Effector memory CD4-positive, alpha-beta T cell (primary cell): ENCODE data around the gene CCS.
"Not testable (repeated sequence)": the region's sequence is repeated elsewhere in the genome, so short reads cannot be mapped to it uniquely, and the experiment has no call there.

Experiments
- DNase-seq, 3 donors: peaks; one replicate each; pipeline ENCODE4 v3.0.0-alpha.2; 2020
- H3K27ac ChIP-seq: 2 replicates; pipeline ENCODE4 v1.7.0; 2013; ENCODE audit warnings: mild to moderate bottlenecking, low read length, moderate library complexity; ENCODE audit not compliant: insufficient read depth, poor library complexity, severe bottlenecking
- H3K27me3 ChIP-seq: replicated peaks from 2 replicates; pipeline ENCODE4 v1.7.0; 2013; ENCODE audit warnings: mild to moderate bottlenecking, low read length; ENCODE audit not compliant: insufficient read depth, control insufficient read depth, poor library complexity, severe bottlenecking
- H3K36me3 ChIP-seq: 2 replicates; pipeline ENCODE4 v1.7.0; 2013; ENCODE audit warnings: mild to moderate bottlenecking, low read length, moderate library complexity; ENCODE audit not compliant: control insufficient read depth, insufficient read depth
- H3K4me1 ChIP-seq: 2 replicates; pipeline ENCODE4 v1.7.0; 2013; ENCODE audit warnings: low read length, mild to moderate bottlenecking; ENCODE audit not compliant: control insufficient read depth, insufficient read depth, poor library complexity, severe bottlenecking
- H3K4me3 ChIP-seq: 2 replicates; pipeline ENCODE4 v1.7.0; 2013; ENCODE audit warnings: low read length, low read depth, mild to moderate bottlenecking; ENCODE audit not compliant: insufficient read depth, poor library complexity, severe bottlenecking
- H3K9me3 ChIP-seq: 2 replicates; pipeline ENCODE4 v1.7.0; 2013; ENCODE audit warnings: mild to moderate bottlenecking, low read length, moderate library complexity; ENCODE audit not compliant: control insufficient read depth

CCS gene

DNA sequence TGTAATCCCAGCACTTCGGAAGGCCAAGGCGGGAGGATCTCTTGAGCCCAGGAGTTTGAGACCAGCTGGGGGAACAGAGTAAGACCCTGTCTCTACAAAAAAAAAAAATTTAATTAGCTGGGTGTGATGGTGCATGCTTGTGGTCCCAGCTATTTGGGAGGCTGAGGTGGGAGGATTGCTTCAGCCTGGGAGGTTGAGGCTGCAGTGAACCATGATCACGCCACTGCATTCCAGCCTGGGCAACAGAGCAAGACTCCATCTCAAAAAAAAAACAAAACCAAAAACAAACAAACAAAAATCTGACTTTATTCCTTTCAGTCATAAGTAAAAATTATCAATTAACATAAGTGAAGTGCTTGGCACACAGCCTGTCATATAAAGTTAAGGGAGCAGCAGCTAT, 13.6 kb downstream of the CCS start:
- not testable (repeated sequence) for H3K36me3 ChIP-seq, DNase-seq, H3K27me3 ChIP-seq, H3K4me3 ChIP-seq, H3K4me1 ChIP-seq, H3K27ac ChIP-seq, H3K9me3 ChIP-seq

DNA sequence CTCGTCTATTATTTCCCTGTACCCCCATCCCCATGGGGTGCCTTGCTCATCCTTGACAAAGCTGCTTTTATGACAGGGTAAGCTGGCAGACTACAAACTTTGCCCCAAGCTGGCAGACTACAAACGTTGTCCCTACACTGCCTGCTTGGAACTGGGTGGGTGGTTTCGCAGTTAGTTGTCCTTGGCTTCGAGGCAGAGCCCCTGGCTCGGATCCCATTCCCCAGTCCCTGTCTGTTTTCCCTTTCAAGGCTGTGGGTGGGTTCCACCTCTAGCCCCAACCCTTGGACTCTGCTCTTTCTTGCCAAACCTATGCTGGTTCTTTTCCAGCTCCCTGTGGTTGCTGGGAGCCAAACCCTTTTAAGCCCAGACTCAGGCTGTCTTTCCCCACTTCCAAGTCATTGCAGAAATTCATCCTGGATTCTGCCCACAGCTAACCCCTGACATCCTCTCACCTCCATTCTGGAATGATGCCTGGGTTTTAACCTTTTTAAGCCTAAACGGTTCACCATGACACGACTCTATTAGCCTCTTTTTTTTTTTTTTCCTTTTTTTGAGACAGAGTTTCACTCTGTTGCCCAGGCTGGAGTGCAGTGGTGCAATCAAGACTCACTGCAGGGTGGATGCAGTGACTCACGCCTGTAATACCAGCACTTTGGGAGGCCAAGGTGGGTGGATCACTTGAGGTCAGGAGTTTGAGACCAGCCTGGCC, 14.3 kb downstream of the CCS start:
- Histone ChIP-seq H3K27me3 (no peaks in the 10 kb centered on the region), H3K4me1 (no peaks in the 10 kb centered on the region), H3K4me3 (no peak overlapping the region), H3K36me3 (peaks cover 6% of the 10 kb centered on the region), H3K27ac (no peak overlapping the region), H3K9me3 (no peaks in the 10 kb centered on the region)
- no peak for DNase-seq

DNA sequence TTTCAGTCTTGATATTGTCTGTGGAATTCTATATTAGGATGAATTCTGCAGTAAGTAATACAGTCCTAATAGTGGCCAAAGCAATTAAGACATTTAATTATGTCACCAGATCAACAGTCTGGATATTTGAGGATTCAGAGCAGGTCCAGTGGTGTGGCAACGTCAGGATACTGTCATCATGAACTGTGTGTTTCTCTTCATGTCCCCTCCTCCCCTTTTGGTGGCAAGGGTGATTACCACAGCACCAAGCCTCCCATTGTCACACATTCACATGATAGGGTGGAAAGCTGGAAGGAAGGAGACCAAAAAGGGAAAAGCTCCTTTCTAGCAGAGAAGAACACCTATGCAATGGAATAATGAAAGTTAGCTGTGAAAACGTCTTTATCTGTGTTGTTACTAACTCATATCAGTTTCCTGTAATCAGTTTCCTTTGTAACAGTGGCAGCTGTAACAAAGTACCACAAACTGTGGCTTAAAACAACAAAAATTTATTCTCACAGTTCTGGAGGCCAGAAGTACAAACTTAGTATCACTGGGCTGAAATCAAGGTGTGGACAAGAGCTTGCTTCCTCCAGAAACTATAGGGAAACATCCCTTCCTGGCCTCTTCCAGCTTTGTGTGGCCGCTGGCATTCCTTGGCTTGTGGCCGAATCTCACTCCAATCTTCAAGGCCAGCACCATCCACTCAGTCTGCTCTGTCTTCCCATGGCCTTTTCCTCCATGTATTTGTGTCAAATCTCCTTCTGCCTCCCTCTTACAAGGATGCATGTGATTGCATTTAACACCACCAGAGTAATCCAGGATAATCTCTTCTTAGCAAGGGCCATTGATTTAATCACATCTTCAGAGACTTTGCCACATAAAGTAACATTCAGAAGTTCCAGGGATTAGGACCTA, 17.0 kb downstream of the CCS start:
- Histone ChIP-seq H3K36me3 (peaks cover 6% of the 10 kb centered on the region), H3K4me1 (no peaks in the 10 kb centered on the region), H3K9me3 (no peaks in the 10 kb centered on the region), H3K27me3 (no peaks in the 10 kb centered on the region), H3K27ac (peak overlapping the region; percentile 2), H3K4me3 (no peak overlapping the region)
- no peak for DNase-seq

DNA sequence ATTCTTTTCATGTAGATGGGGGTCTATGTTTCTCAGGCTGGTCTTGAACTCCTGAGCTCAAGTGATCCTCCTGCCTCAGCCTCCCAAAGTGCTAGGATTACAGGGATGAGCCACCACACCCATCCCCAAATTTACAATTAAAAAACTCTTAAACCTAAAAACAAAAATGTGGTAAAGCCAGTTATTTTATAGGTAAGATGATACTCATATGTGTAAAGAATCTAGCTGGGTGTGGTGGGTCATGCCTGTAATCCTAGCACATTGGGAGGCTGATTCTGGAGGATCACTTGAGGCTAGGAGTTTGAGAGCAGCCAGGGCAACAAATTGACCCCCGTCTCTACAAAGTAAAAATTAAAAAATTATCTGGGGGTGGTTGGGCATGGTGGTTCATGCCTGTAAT, 19.5 kb downstream of the CCS start:
- Histone ChIP-seq H3K36me3 (no peaks in the 10 kb centered on the region), H3K9me3 (no peaks in the 10 kb centered on the region), H3K4me3 (no peak overlapping the region), H3K4me1 (peaks cover 8% of the 10 kb centered on the region), H3K27ac (no peak overlapping the region), H3K27me3 (no peaks in the 10 kb centered on the region)
- no peak for DNase-seq

DNA sequence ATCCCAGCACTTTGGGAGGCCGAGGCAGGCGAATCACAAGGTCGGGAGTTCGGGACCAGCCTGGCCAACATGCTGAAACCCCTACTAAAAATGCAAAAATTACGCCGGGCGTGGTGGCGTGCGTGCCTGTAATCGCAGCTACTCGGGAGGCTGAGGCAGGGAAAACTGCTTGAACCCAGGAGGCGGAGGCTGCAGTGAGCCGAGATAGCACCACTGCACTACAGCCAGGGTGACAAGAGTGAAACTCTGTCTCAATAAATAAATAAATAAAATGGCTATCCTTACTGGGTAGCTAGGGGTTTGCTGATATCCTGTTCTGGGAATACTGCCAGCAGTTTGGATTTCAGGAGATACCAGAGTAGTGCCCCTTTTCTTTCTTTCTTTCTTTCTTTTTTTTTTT, 21.1 kb downstream of the CCS start:
- Histone ChIP-seq H3K27ac (no peak overlapping the region), H3K9me3 (no peaks in the 10 kb centered on the region), H3K27me3 (no peaks in the 10 kb centered on the region), H3K4me1 (peaks cover 23% of the 10 kb centered on the region), H3K36me3 (no peaks in the 10 kb centered on the region), H3K4me3 (no peak overlapping the region)
- no peak for DNase-seq

DNA sequence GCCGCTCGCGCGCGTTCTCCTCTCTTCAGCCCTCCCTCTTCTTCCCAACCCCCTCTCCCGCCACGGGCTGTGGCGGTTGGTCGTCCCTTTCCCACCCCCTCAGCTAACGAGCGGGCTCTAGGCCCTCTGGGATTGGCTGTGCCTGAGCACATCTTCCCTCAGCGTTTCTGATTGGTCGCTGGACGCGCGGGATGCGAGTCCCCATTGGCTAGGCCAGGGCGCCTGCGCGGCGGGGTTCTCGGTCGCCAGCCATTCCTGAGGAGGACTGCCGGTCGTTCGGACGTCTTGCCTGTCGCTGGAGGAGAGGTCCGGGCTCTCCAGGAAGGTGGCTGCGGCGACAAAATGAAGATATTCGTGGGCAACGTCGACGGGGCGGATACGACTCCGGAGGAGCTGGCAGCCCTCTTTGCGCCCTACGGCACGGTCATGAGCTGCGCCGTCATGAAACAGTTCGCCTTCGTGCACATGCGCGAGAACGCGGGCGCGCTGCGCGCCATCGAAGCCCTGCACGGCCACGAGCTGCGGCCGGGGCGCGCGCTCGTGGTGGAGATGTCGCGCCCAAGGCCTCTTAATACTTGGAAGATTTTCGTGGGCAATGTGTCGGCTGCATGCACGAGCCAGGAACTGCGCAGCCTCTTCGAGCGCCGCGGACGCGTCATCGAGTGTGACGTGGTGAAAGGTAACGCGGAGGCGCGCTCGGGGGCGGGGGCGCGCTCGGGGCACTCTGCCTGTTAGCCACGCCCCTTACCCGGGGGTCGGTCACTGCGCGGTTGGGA, 23.6 kb downstream of the CCS start, which contains the start of gene RBM14:
Gene RBM14 (plus strand): TSS at position 252 of the 776 bp plus-strand sequence. CDS start 91 bp downstream, at position 343.
- H3K4me3 ChIP-seq, result peak within 1 kb of the TSS; percentile 77
- H3K27ac ChIP-seq, result peak within 1 kb of the TSS; percentile 98
- no peaks in the 10 kb centered on the region for H3K36me3 ChIP-seq
- peak; percentile 97 to 98 (median 98) for DNase-seq
- H3K4me1 ChIP-seq, result peaks cover 38% of the 10 kb centered on the region
- no peaks in the 10 kb centered on the region for H3K27me3 ChIP-seq
- H3K9me3 ChIP-seq, result no peaks in the 10 kb centered on the region

DNA sequence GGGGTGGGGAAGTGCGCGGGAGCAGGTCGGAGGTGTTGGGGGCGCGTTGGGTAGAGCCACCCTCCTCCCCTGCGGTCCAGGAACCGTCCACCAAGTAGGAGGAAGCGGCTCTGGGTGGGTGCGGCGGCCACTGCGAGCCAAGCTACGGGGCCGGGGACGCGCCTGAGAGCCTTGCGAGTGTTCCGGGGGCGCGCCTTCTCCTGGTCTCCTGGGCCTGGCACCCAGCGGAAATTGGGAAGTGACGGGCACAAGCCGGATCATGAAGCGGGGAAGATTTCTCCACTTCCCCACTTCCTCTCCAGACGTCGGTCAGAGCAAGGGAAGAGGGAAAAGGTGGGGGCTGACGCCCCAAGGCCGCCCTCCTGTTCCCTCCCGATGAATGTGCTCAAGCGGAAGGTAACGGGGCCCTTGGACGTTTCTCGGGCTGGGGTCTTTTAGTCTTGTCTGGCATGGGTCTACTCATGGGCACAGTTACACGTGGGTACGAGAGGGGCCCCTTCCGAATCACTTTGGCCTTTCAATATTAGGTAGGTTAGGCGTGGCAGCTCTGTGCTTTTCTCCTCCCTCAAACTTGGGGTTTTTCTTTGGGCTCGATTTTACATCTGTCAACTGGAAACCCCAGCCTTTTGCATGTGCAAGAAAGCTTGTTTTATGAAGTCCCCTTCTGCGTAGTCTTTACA, 24.3 kb downstream of the CCS start:
- H3K4me3 ChIP-seq, result peak overlapping the region; percentile 77
- H3K36me3 ChIP-seq, result peaks cover under 1% of the 10 kb centered on the region
- no peaks in the 10 kb centered on the region for H3K27me3 ChIP-seq
- H3K4me1 ChIP-seq, result peaks cover 39% of the 10 kb centered on the region
- peak overlapping the region; percentile 98 for H3K27ac ChIP-seq
- no peak for DNase-seq
- no peaks in the 10 kb centered on the region for H3K9me3 ChIP-seq

DNA sequence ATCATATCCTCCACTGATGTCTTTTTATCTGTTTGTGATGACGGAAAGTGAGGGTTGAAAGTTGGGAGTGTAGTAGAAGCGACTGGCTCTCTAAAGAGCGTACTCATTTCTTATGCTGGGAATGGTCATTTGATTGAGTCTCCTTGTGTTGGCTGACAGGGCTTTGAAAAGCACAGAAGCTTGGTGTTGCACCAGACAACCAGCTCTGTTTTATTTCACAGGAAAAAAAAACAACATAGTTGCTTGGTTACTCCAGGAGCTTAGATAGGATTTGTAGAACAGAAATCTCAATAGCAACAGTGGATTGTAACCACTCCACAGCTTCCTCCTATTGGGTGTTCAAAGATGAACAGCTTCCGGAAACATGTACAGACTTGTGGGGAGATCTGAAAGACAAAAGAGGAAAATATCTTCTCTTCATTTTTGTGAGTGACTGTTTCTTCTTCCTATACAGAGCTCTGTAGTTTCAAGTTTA, 26.1 kb downstream of the CCS start:
- H3K36me3 ChIP-seq, result peaks cover 16% of the 10 kb centered on the region
- peak overlapping the region; percentile 98 for H3K27ac ChIP-seq
- H3K9me3 ChIP-seq, result no peaks in the 10 kb centered on the region
- peak overlapping the region; percentile 77 for H3K4me3 ChIP-seq
- no peaks in the 10 kb centered on the region for H3K27me3 ChIP-seq
- peaks cover 54% of the 10 kb centered on the region for H3K4me1 ChIP-seq
- DNase-seq, result peak in 2 of 3 donors; percentile 30 to 41

DNA sequence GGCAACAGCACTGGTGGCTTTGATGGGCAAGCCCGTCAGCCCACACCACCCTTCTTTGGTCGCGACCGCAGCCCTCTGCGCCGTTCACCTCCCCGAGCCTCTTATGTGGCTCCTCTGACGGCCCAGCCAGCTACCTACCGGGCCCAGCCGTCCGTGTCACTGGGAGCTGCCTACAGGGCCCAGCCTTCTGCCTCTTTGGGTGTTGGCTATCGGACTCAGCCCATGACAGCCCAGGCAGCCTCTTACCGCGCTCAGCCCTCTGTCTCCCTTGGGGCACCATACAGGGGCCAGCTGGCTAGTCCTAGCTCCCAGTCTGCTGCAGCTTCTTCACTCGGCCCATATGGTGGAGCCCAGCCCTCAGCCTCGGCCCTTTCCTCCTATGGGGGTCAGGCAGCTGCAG, 31.5 kb downstream of the CCS start:
- peaks cover 36% of the 10 kb centered on the region for H3K4me1 ChIP-seq
- DNase-seq, result no peak

More for the DNA sequence above, 31.5 kb downstream of the CCS start:
- H3K4me3 ChIP-seq, result no peak overlapping the region
- no peaks in the 10 kb centered on the region for H3K9me3 ChIP-seq
- no peaks in the 10 kb centered on the region for H3K27me3 ChIP-seq
- peaks cover 70% of the 10 kb centered on the region for H3K36me3 ChIP-seq
- no peak overlapping the region for H3K27ac ChIP-seq
